Adrenal gland (tissue), 12 donors: ENCODE data around the gene EYS. TPM values are rescaled to one million over a fixed set of nuclear protein-coding genes. Genes with fewer than 3 reads are reported as not detected.

Experiments used
- DNase-seq, 7 donors: peaks; one replicate each; pipeline ENCODE4 v3.0.0-alpha.2; 2019 to 2020
- H3K27ac ChIP-seq, 5 donors: fragments of 200-600 bp; sonication (generic) in 4 of 5; 1 replicate in 3 of 5; 2 replicates in 2 of 5; pipeline versions ENCODE4 v1.5.1 to v1.8.0; 2016 to 2020; ENCODE audit warnings: mild to moderate bottlenecking in 1 of 5
- H3K27me3 ChIP-seq: fragments of 200-600 bp; 2 replicates; pipeline ENCODE4 v1.8.0; 2021
- H3K36me3 ChIP-seq, 2 donors: fragments of 200-600 bp; replicated peaks in 1 of 2; 1 replicate in 1 of 2; 2 replicates in 1 of 2; pipeline versions ENCODE4 v1.5.1 to v1.8.0; 2018 to 2022
- H3K4me1 ChIP-seq, 2 donors: fragments of 200-600 bp; replicated peaks in 1 of 2; 1 replicate in 1 of 2; 2 replicates in 1 of 2; pipeline versions ENCODE4 v1.5.1 to v1.8.0; 2018 to 2021
- H3K4me3 ChIP-seq, 4 donors: fragments of 200-600 bp; sonication (generic) in 3 of 4; one replicate each; pipeline ENCODE4 v1.5.1; 2016 to 2018
- H3K9me3 ChIP-seq, 3 donors: fragments of 200-600 bp; sonication (generic) in 1 of 3; replicated peaks in 1 of 3; 1 replicate in 2 of 3; 2 replicates in 1 of 3; pipeline versions ENCODE4 v1.5.1 to v1.8.0; 2016 to 2021
- CTCF ChIP-seq, 6 experiments: fragments of 450-650 bp in 4 of 6; fragments of 200-600 bp in 2 of 6; sonication (generic) in 1 of 6; IDR thresholded peaks; 1 replicate in 5 of 6; 2 replicates in 1 of 6; pipeline versions ENCODE4 v1.5.1 to v1.8.0; 2016 to 2021; ENCODE audit warnings: antibody characterized with exemption in 6 of 6, mild to moderate bottlenecking in 2 of 6, moderate library complexity in 1 of 6
- POLR2A ChIP-seq, 2 donors: fragments of 450-650 bp; IDR thresholded peaks; one replicate each; pipeline ENCODE4 v1.6.1; 2017; ENCODE audit warnings: antibody characterized with exemption in 2 of 2, mild to moderate bottlenecking in 2 of 2, moderate library complexity in 1 of 2
- WGBS, 4 donors: extraction: QIAGEN DNeasy Blood & Tissue Kit in 2 of 4; methylation state at CpG; one replicate each; pipeline versions ENCODE4 v1.1.5 to v1.1.7; 2013 to 2017; 5-methylcytosine and 5-hydroxymethylcytosine counted together
- intact Hi-C, 2 donors: fragments of 100-400 bp; cut with DNase I; formaldehyde crosslinking; loops; one replicate each; pipeline versions ENCODE4 v1.14.1 to v1.15.0; 2022 to 2023
- polyA plus RNA-seq, 3 donors: library from polyadenylated mRNA; stranded (reverse); fragments of 200-250 nt in 2 of 3; fragments of 350-450 nt in 1 of 3; fragmentation: Illumina TruSeq in 1 of 3; extraction: RNeasy Lipid Tissue Mini Kit (QIAGEN cat#74804) in 1 of 3; gene quantifications; one replicate each; pipeline ENCODE4 v1.2.3, GENCODE V29; 2013 to 2014
- total RNA-seq, 9 donors: library from RNA; depleted of rRNA in 4 of 9; stranded (reverse); fragments of >200 nt in 4 of 9; fragments of 120-200 nt in 1 of 9; fragmentation: NEBNext Ultra II Directional in 1 of 9; extraction: Animal tissue kit (Norgen Biotek cat#: 25700) in 1 of 9; gene quantifications; one replicate each; pipeline versions ENCODE4 v1.1.0 to v1.2.4, GENCODE V29; 2013 to 2023
- donor health status: healthy with polysubstance abuse.
- donor health status: Bipolar disorder and iron deficiency.
- donor health status: DM: yes; HTN: yes; CAD: no.
- donor health status: DM: no; HTN: no; CAD: no.
- donor health status: DM: no; HTN: no; CAD: no.
- donor health status: DM: yes; HTN: yes; CAD: no.

Gene EYS
- total and polyA plus RNA-seq, 12 donors = 0.03 to 3.1 (median 0.18) TPM; not detected in 7

- H3K4me1 ChIP-seq = no peaks in the 10 kb centered on the region
- H3K27me3 ChIP-seq = no peaks in the 10 kb centered on the region
- TF ChIP-seq CTCF (IDR thresholded peaks at IDR 0.05) (no peak), POLR2A (IDR thresholded peaks at IDR 0.05) (no peak)
- H3K9me3 ChIP-seq = no peaks in the 10 kb centered on the region
- no peak for DNase-seq
- 67 to 75% (median 72%) methylated on average over 2 of the region's 2 CpGs for WGBS, 4 donors
- H3K27ac ChIP-seq = no peak overlapping the region
- intact Hi-C loops = no loop called here
- no peaks in the 10 kb centered on the region for H3K36me3 ChIP-seq
- no peak overlapping the region for H3K4me3 ChIP-seq
These were observed 802.4 kb downstream of the EYS start for GRCh38 chr6:64904616-64905015.

- DNase-seq = no peak
- intact Hi-C loops = no loop called here
- H3K36me3 ChIP-seq = no peaks in the 10 kb centered on the region
- TF ChIP-seq CTCF (IDR thresholded peaks at IDR 0.05) (no peak), POLR2A (IDR thresholded peaks at IDR 0.05) (no peak)
- no peaks in the 10 kb centered on the region for H3K9me3 ChIP-seq
- no peak overlapping the region for H3K27ac ChIP-seq
- H3K4me1 ChIP-seq = no peaks in the 10 kb centered on the region
- H3K4me3 ChIP-seq = no peak overlapping the region
- no peaks in the 10 kb centered on the region for H3K27me3 ChIP-seq
These were observed 804.4 kb downstream of the EYS start for GRCh38 chr6:64902596-64902995.

- intact Hi-C loops = no loop called here
- Histone ChIP-seq H3K27me3 (no peaks in the 10 kb centered on the region), H3K36me3 (no peaks in the 10 kb centered on the region), H3K4me3 (no peak overlapping the region), H3K9me3 (no peaks in the 10 kb centered on the region), H3K4me1 (no peaks in the 10 kb centered on the region), H3K27ac (no peak overlapping the region)
- TF ChIP-seq CTCF (IDR thresholded peaks at IDR 0.05) (no peak), POLR2A (IDR thresholded peaks at IDR 0.05) (no peak)
- no peak for DNase-seq
- 83 to 96% (median 95%) methylated on average over 1 to 4 of the region's 4 CpGs for WGBS, 4 donors
These were observed 810.1 kb downstream of the EYS start for GRCh38 chr6:64896939-64897338.

GRCh38 chr6:64895945-64896344 lies 811.1 kb downstream of the EYS start:
- no peak overlapping the region for H3K27ac ChIP-seq
- 50 to 88% (median 73%) methylated on average over 3 of the region's 3 CpGs for WGBS, 4 donors

More at GRCh38 chr6:64895945-64896344, 811.1 kb downstream of the EYS start:
- no peaks in the 10 kb centered on the region for H3K27me3 ChIP-seq
- intact Hi-C loops = no loop called here
- no peak overlapping the region for H3K4me3 ChIP-seq
- H3K4me1 ChIP-seq = no peaks in the 10 kb centered on the region
- H3K36me3 ChIP-seq = no peaks in the 10 kb centered on the region
- no peak for DNase-seq
- no peaks in the 10 kb centered on the region for H3K9me3 ChIP-seq
- TF ChIP-seq CTCF (IDR thresholded peaks at IDR 0.05) (no peak), POLR2A (IDR thresholded peaks at IDR 0.05) (no peak)
